ENCODE measurements around the gene BBX. TPM values are rescaled to one million over a fixed set of nuclear protein-coding genes. Genes with fewer than 3 reads are reported as not detected.

Gene BBX
- polyA plus RNA-seq, 1 donor = 32.0 TPM

Other genes starting within 250 kb of the BBX start
- gene CCDC54, start 145.5 kb upstream of the BBX start, polyA plus RNA-seq = 0.04 TPM